ENCODE measurements around the gene GANAB. TPM values are rescaled to one million over a fixed set of nuclear protein-coding genes. Genes with fewer than 3 reads are reported as not detected.
A peak's percentile ranks its signal among the peaks of the same experiment; 100 is the strongest.

GANAB gene
- total RNA-seq, 1 experiment from 2014 or later, result 475 TPM

DNA sequence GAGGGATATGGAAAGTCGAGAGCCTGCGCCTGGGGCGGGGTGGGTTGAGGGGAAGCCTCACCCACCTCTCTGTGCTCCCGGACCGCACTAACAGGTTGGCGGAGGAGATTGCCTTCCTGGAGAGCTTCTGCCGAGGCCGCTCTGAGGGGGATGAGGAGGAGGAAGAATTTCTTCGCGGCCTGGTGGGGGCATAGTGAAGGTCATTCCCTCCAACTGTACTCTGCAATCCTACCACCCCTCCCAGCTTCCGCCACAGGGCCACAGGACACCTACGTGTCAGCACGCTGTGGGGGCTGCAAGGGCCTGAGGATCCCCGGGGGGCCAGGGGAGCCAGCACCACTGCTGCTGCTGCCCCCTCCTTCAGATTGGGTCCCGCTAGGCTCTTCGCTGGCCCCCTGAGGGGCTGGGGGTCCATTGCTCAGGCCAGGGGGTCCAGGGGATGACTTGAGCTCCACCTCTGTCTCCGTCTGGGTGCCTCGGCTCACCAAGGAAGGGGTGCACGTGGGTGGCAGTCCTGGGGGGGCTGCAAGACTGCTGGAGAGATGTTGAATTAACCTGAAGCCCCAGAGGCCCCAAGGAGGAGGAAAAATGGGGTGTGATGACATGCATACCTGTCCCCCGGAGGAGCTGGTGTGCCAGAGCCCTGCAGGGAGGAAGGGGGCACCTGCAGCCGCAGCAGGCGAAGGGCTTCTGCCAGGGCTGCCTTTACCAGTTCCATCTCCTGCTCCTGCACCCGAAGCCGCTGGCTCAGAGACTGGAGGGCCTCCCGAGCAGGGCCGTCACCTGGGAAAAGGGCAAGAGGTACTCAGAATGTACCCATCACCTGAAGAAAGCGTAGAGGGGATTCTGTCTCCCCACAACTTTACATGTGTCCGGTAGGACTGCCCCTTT lies 35.4 kb downstream of the GANAB start:
- H3K27ac ChIP-seq (ENCODE audit: low read depth, low read length, poor library complexity, severe bottlenecking), result peak overlapping the region; percentile 76
- intact Hi-C loops (cut with micrococcal nuclease; ENCODE audit: unreplicated experiment), result no loop called here
- BruUV-seq (replicated peaks), result no TSS peak

DNA sequence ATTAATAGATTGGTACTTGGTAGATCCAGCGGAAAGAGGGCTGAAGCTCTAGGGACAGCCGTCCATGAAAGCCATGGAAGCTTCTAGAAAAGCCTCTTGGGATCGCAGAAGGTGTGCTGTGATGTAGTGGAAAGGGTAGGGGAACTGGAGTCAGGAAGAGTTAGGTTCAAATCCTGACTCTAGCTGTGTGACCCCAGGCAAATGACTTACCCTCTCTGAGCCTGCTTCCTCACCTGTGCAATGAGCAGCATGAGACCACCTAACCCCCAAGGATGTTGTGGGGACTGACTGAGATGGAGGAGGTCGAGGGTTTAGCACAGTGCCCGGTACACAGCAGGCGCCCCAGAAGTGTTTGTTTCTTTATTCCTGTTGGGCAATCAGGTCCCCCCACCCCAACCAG lies 36.0 kb downstream of the GANAB start:
- BruUV-seq (replicated peaks), result no TSS peak
- H3K4me3 ChIP-seq (ENCODE audit: low read depth, low read length, poor library complexity, severe bottlenecking), result no peak overlapping the region
- H3K9me3 ChIP-seq (ENCODE audit: low read depth, low read length, poor library complexity, severe bottlenecking), result no peaks in the 10 kb centered on the region
- no peak overlapping the region for H3K27ac ChIP-seq (ENCODE audit: low read depth, low read length, poor library complexity, severe bottlenecking)
- intact Hi-C loops (cut with micrococcal nuclease; ENCODE audit: unreplicated experiment), result no loop called here
- H3K4me1 ChIP-seq (ENCODE audit: insufficient read depth, low read length, poor library complexity, severe bottlenecking), result peaks cover 18% of the 10 kb centered on the region
- H3K36me3 ChIP-seq (ENCODE audit: insufficient read depth, low read length, poor library complexity, severe bottlenecking), result no peaks in the 10 kb centered on the region
- ChIA-PET POLR2A (ENCODE audit: low non-redundant PET) (no interaction called here), CTCF (interaction anchor here (0.5 kb wide), 1 partner anchor 198 kb away, joined by 3 read pairs; no protein-coding TSS in a partner anchor)
- TF ChIP-seq, protein P1, sequence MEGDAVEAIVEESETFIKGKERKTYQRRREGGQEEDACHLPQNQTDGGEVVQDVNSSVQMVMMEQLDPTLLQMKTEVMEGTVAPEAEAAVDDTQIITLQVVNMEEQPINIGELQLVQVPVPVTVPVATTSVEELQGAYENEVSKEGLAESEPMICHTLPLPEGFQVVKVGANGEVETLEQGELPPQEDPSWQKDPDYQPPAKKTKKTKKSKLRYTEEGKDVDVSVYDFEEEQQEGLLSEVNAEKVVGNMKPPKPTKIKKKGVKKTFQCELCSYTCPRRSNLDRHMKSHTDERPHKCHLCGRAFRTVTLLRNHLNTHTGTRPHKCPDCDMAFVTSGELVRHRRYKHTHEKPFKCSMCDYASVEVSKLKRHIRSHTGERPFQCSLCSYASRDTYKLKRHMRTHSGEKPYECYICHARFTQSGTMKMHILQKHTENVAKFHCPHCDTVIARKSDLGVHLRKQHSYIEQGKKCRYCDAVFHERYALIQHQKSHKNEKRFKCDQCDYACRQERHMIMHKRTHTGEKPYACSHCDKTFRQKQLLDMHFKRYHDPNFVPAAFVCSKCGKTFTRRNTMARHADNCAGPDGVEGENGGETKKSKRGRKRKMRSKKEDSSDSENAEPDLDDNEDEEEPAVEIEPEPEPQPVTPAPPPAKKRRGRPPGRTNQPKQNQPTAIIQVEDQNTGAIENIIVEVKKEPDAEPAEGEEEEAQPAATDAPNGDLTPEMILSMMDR (conservative IDR thresholded peaks at IDR 0.05; ENCODE audit: low read depth, low read length), result no peak
- TF ChIP-seq EZH2 (IDR thresholded peaks at IDR 0.05; ENCODE audit: borderline replicate concordance, low read depth, low read length, poor library complexity, severe bottlenecking), result no peak
- H3K27me3 ChIP-seq (replicated peaks; ENCODE audit: insufficient read depth, low read depth, low read length, poor library complexity), result no peaks in the 10 kb centered on the region
- DNase-seq (ENCODE audit: low spot score), result no peak

More for the DNA sequence above, 35.4 kb downstream of the GANAB start:
- DNase-seq (ENCODE audit: low spot score), result no peak
- Histone ChIP-seq H3K4me1 (ENCODE audit: insufficient read depth, low read length, poor library complexity, severe bottlenecking) (peaks cover 18% of the 10 kb centered on the region), H3K36me3 (ENCODE audit: insufficient read depth, low read length, poor library complexity, severe bottlenecking) (no peaks in the 10 kb centered on the region), H3K9me3 (ENCODE audit: low read depth, low read length, poor library complexity, severe bottlenecking) (no peaks in the 10 kb centered on the region), H3K27me3 (replicated peaks; ENCODE audit: insufficient read depth, low read depth, low read length, poor library complexity) (no peaks in the 10 kb centered on the region), H3K4me3 (ENCODE audit: low read depth, low read length, poor library complexity, severe bottlenecking) (peak overlapping the region; percentile 80)
- ChIA-PET CTCF (interaction anchor here (0.7 to 1.2 kb wide), 3 partner anchors 10 to 115 kb away, joined by 3 to 6 read pairs (median 5); partner anchors contain the start of gene MTA2), POLR2A (ENCODE audit: low non-redundant PET) (interaction anchor here (0.6 to 1.0 kb wide), 2 partner anchors 9 to 20 kb away, joined by 3 to 5 read pairs; partner anchors contain the start of genes MTA2 and TUT1)
- TF ChIP-seq, protein P1 (conservative IDR thresholded peaks at IDR 0.05; ENCODE audit: low read depth, low read length), result no peak
- TF ChIP-seq EZH2 (IDR thresholded peaks at IDR 0.05; ENCODE audit: borderline replicate concordance, low read depth, low read length, poor library complexity, severe bottlenecking), result no peak

DNA sequence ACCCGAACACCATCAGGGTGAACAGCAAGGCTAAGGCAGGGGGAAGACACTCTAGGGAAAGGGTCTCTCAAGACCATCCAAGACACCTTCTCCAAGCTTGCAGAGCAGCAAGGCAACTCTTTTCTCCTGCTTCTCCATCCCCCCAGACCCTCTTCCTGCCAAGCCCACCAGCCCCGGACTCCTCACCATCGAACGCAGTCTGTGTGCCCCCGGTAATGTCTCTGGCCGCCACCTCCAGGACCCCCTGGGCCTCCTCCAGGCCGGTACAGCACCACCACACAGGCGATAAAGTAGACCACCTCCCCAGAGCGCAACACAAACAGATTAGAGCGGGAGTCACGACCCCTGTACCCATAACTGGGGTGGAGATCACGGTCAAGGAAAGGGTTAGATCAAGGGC lies 37.6 kb downstream of the GANAB start:
- POLR2A ChIA-PET (ENCODE audit: low non-redundant PET), result no interaction called here
- Histone ChIP-seq H3K4me3 (ENCODE audit: low read depth, low read length, poor library complexity, severe bottlenecking) (no peak overlapping the region), H3K4me1 (ENCODE audit: insufficient read depth, low read length, poor library complexity, severe bottlenecking) (peaks cover 18% of the 10 kb centered on the region), H3K9me3 (ENCODE audit: low read depth, low read length, poor library complexity, severe bottlenecking) (no peaks in the 10 kb centered on the region), H3K27me3 (replicated peaks; ENCODE audit: insufficient read depth, low read depth, low read length, poor library complexity) (no peaks in the 10 kb centered on the region), H3K36me3 (ENCODE audit: insufficient read depth, low read length, poor library complexity, severe bottlenecking) (no peaks in the 10 kb centered on the region), H3K27ac (ENCODE audit: low read depth, low read length, poor library complexity, severe bottlenecking) (no peak overlapping the region)
- no TSS peak for BruUV-seq (replicated peaks)
- CTCF ChIA-PET, result no interaction called here
- TF ChIP-seq EZH2 (IDR thresholded peaks at IDR 0.05; ENCODE audit: borderline replicate concordance, low read depth, low read length, poor library complexity, severe bottlenecking), result no peak
- TF ChIP-seq, protein P1 (conservative IDR thresholded peaks at IDR 0.05; ENCODE audit: low read depth, low read length), result no peak
- intact Hi-C loops (cut with micrococcal nuclease; ENCODE audit: unreplicated experiment), result no loop called here
- no peak for DNase-seq (ENCODE audit: low spot score)

Measured in A673 (cell line).